ENCODE measurements around the gene LRRC40. TPM values are rescaled to one million over a fixed set of nuclear protein-coding genes. Genes with fewer than 3 reads are reported as not detected.

LRRC40 gene
- total and polyA plus RNA-seq, 8 donors, result 12.0 to 28.8 (median 24.3) TPM

GRCh38 chr1:70171512-70171911, 33.9 kb downstream of the LRRC40 start:
- Histone ChIP-seq H3K36me3 (peaks cover 0 to 7% of the 10 kb centered on the region in 2 donors), H3K4me3 (no peak overlapping the region), H3K27ac (no peak overlapping the region), H3K4me1 (no peaks in the 10 kb centered on the region), H3K27me3 (no peaks in the 10 kb centered on the region), H3K9me3 (no peaks in the 10 kb centered on the region)
- intact Hi-C loops (cut with DNase I), result no loop called here
- DNase-seq (no peak), ATAC-seq (no peak)
- no peak for TF ChIP-seq CTCF (IDR thresholded peaks at IDR 0.05)

GRCh38 chr1:70169018-70169839, 36.1 kb downstream of the LRRC40 start:
- ATAC-seq (no peak), DNase-seq (no peak)
- H3K27me3 ChIP-seq, result no peaks in the 10 kb centered on the region
- H3K4me1 ChIP-seq, result no peaks in the 10 kb centered on the region
- TF ChIP-seq CTCF (IDR thresholded peaks at IDR 0.05), result no peak
- intact Hi-C loops (cut with DNase I), result no loop called here
- H3K36me3 ChIP-seq, result peaks cover 0 to 3% of the 10 kb centered on the region in 2 donors
- H3K9me3 ChIP-seq, result no peaks in the 10 kb centered on the region
- no peak overlapping the region for H3K27ac ChIP-seq
- H3K4me3 ChIP-seq, result no peak overlapping the region

- H3K4me1 ChIP-seq, result no peaks in the 10 kb centered on the region
- DNase-seq (no peak), ATAC-seq (no peak)
- no peaks in the 10 kb centered on the region for H3K9me3 ChIP-seq
- H3K27ac ChIP-seq, result no peak overlapping the region
- no peaks in the 10 kb centered on the region for H3K27me3 ChIP-seq
- TF ChIP-seq CTCF (IDR thresholded peaks at IDR 0.05), result no peak
- no peak overlapping the region for H3K4me3 ChIP-seq
- intact Hi-C loops (cut with DNase I), result no loop called here
- peaks cover 0 to 10% of the 10 kb centered on the region in 2 donors for H3K36me3 ChIP-seq
These were observed 37.1 kb downstream of the LRRC40 start for GRCh38 chr1:70168283-70168682.

- TF ChIP-seq CTCF (IDR thresholded peaks at IDR 0.05), result no peak
- ATAC-seq (no peak), DNase-seq (no peak)
- no peaks in the 10 kb centered on the region for H3K27me3 ChIP-seq
- H3K4me3 ChIP-seq, result no peak overlapping the region
- no peaks in the 10 kb centered on the region for H3K4me1 ChIP-seq
- H3K36me3 ChIP-seq, result peaks cover 0 to 19% of the 10 kb centered on the region in 2 donors
- intact Hi-C loops (cut with DNase I), result no loop called here
- no peak overlapping the region for H3K27ac ChIP-seq
- H3K9me3 ChIP-seq, result no peaks in the 10 kb centered on the region
These were observed 41.0 kb downstream of the LRRC40 start for GRCh38 chr1:70164350-70164749.

- Histone ChIP-seq H3K9me3 (no peaks in the 10 kb centered on the region), H3K4me3 (no peak overlapping the region), H3K36me3 (peaks cover 0 to 13% of the 10 kb centered on the region in 2 donors), H3K4me1 (no peaks in the 10 kb centered on the region), H3K27me3 (no peaks in the 10 kb centered on the region), H3K27ac (no peak overlapping the region)
- TF ChIP-seq CTCF (IDR thresholded peaks at IDR 0.05), result no peak
- ATAC-seq, result no peak
- intact Hi-C loops (cut with DNase I), result no loop called here
- DNase-seq, result no peak
These were observed 48.8 kb downstream of the LRRC40 start for GRCh38 chr1:70156529-70157120.
